GM21423 (cell line): Measurements from ENCODE around the gene WSCD2.

Source experiments
- ATAC-seq: cut with Tn5 transposase; IDR thresholded peaks from one replicate; pipeline ENCODE4 v1.9.1; 2021; ENCODE audit warnings: mild to moderate bottlenecking, moderate library complexity; ENCODE audit not compliant: unreplicated experiment

The WSCD2 gene

GRCh38 chr12:108231109-108231905 is 102.2 kb downstream of the WSCD2 start:
- ATAC-seq, result no peak

GRCh38 chr12:108231909-108232434 is 102.9 kb downstream of the WSCD2 start:
- no peak for ATAC-seq

GRCh38 chr12:108232565-108232964 is 103.5 kb downstream of the WSCD2 start:
- no peak for ATAC-seq

GRCh38 chr12:108234158-108234557 is 105.1 kb downstream of the WSCD2 start:
- no peak for ATAC-seq

- ATAC-seq, result no peak
Observed at GRCh38 chr12:108235197-108235984, 106.3 kb downstream of the WSCD2 start.

GRCh38 chr12:108235985-108236263 is 106.8 kb downstream of the WSCD2 start:
- no peak for ATAC-seq

GRCh38 chr12:108236366-108236765 is 107.3 kb downstream of the WSCD2 start:
- no peak for ATAC-seq

GRCh38 chr12:108237272-108237671 is 108.2 kb downstream of the WSCD2 start:
- no peak for ATAC-seq

- ATAC-seq, result no peak
Observed at GRCh38 chr12:108238474-108238873, 109.4 kb downstream of the WSCD2 start.

- no peak for ATAC-seq
Observed at GRCh38 chr12:108239378-108239777, 110.3 kb downstream of the WSCD2 start.

- no peak for ATAC-seq
Observed at GRCh38 chr12:108240027-108240785, 111.1 kb downstream of the WSCD2 start.

- ATAC-seq, result no peak
Observed at GRCh38 chr12:108240928-108241327, 111.8 kb downstream of the WSCD2 start.

- no peak for ATAC-seq
Observed at GRCh38 chr12:108241986-108242703, 113.1 kb downstream of the WSCD2 start.

- ATAC-seq, result no peak
Observed at GRCh38 chr12:108247130-108247529, 118.0 kb downstream of the WSCD2 start.

- ATAC-seq, result no peak
Observed at GRCh38 chr12:108248011-108248410, 118.9 kb downstream of the WSCD2 start.

GRCh38 chr12:108252523-108252922 is 123.4 kb downstream of the WSCD2 start:
- ATAC-seq, result no peak

- no peak for ATAC-seq
Observed at GRCh38 chr12:108253540-108253939, 124.5 kb downstream of the WSCD2 start.

- no peak for ATAC-seq
Observed at GRCh38 chr12:108254030-108254429, 124.9 kb downstream of the WSCD2 start.

- no peak for ATAC-seq
Observed at GRCh38 chr12:108254517-108255251, 125.6 kb downstream of the WSCD2 start.

GRCh38 chr12:108255252-108255602 is 126.1 kb downstream of the WSCD2 start:
- ATAC-seq, result no peak
